ENCODE measurements around the gene ANXA6.

ANXA6 gene

DNA sequence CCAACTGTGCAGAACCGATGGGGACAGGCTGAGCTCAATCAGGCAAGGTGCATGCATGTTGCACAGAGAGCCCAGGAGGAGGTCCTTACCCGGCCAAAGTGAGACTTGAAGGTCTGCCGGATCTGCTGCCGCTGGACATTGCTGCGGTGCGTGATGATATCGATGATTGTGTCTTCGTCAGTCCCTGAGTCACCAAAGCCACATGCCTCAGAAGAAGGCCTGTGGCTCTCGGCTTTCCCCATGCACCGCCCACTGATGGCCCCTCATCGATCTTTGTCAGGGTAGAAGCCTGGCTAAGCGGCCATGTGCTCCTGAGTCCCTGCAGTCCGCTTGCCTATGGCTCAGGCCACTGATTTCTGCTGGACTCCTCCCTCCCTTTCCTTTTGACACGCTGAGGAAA is 34.8 kb downstream of the ANXA6 start:
- ATAC-seq (replicated peaks) (no peak), DNase-seq (no peak)
- peaks cover 52 to 77% of the 10 kb centered on the region in 2 donors for H3K4me1 Mint-ChIP-seq
- no peaks in the 10 kb centered on the region for H3K9me3 Mint-ChIP-seq
- peak overlapping the region; percentile 30 to 66 for H3K4me3 Mint-ChIP-seq
- no peaks in the 10 kb centered on the region for H3K27me3 Mint-ChIP-seq
- peak overlapping the region; percentile 96 for H3K27ac Mint-ChIP-seq
- peaks cover 74 to 84% of the 10 kb centered on the region in 2 donors for H3K36me3 Mint-ChIP-seq

DNA sequence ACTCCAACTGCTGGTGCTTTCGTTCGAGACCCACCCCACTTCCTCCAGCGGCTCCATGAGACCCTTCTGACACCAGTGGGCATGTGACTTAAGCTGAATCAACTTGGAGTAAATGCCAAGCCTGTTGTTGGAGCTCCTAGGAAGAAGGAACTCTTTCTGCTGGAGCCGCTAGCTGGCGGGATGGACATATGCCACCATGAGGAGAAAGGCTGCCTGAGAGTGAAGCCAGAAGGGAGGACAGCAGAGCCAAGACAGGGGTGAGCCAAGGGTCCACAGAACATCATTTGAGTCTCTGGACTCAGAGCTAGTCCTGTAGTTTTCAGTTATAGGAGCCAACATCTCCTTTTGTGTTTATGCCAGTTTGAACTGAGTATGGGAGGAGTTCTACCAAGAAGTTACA is 35.9 kb downstream of the ANXA6 start:
- H3K27ac Mint-ChIP-seq: peak overlapping the region; percentile 92
- H3K9me3 Mint-ChIP-seq: no peaks in the 10 kb centered on the region
- ATAC-seq (replicated peaks): no peak
- H3K4me3 Mint-ChIP-seq: no peak overlapping the region
- DNase-seq: no peak
- H3K36me3 Mint-ChIP-seq: peaks cover 74 to 85% of the 10 kb centered on the region in 2 donors
- no peaks in the 10 kb centered on the region for H3K27me3 Mint-ChIP-seq
- H3K4me1 Mint-ChIP-seq: peaks cover 51 to 77% of the 10 kb centered on the region in 2 donors

DNA sequence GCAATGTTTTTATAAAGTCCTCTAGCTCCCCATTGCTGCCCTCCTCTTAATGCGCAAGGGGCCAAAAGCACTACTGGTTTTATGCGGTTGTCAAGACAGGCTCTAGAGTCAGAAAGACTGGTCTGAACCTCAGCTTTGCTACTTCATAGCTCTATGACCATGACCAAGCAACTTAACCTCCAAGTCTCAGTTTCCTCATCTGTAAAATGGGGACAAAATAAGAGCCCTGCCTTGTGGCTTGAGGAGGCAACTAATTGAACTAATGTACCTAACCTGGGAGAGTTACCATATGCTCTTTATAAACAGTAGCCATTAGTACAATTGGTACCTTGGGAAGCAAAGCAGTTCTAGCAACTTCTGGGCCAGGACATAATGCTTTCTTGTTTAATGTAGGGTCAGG is 36.5 kb downstream of the ANXA6 start:
- H3K27me3 Mint-ChIP-seq: no peaks in the 10 kb centered on the region
- H3K27ac Mint-ChIP-seq: peak overlapping the region; percentile 83
- DNase-seq (no peak), ATAC-seq (replicated peaks) (no peak)
- no peaks in the 10 kb centered on the region for H3K9me3 Mint-ChIP-seq
- H3K36me3 Mint-ChIP-seq: peaks cover 74 to 84% of the 10 kb centered on the region in 2 donors
- H3K4me1 Mint-ChIP-seq: peaks cover 48 to 77% of the 10 kb centered on the region in 2 donors
- H3K4me3 Mint-ChIP-seq: no peak overlapping the region

DNA sequence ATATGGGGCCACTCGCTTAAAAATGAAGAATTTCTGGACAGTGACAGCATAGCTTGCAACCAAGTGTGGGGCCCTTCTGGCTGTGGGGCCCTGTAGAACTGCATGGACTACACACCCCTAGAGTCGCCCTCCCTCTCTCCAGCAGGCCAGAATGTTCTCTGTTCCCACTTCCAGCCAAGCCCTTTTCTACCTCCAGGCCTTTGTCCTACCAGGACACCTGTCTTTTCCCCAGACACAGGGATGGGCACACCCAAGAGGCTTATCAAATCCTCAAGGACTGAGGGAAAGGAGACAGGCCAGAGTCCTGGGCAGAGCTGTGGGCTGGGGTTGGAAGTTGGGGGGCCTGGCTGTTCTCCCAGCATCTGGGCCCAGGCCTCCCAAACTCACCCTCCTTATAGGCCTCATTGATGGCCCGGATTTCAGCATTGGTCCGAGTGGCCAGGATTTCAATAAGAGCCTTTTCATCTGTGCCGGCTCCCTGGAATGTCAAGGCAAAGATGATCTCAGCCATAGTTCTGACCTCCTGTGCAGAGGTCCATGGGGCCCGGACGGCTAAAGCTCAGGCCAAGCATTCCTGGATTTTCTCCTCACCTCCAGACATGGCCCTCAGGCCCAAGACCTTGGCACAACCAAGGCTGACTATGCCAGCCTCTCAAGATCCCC is 38.5 kb downstream of the ANXA6 start:
- Mint-ChIP-seq H3K27ac (peak overlapping the region; percentile 94), H3K4me1 (peaks cover 39 to 66% of the 10 kb centered on the region in 2 donors), H3K36me3 (peaks cover 68 to 78% of the 10 kb centered on the region in 2 donors), H3K27me3 (no peaks in the 10 kb centered on the region), H3K4me3 (no peak overlapping the region), H3K9me3 (no peaks in the 10 kb centered on the region)
- DNase-seq (no peak), ATAC-seq (replicated peaks) (no peak)

DNA sequence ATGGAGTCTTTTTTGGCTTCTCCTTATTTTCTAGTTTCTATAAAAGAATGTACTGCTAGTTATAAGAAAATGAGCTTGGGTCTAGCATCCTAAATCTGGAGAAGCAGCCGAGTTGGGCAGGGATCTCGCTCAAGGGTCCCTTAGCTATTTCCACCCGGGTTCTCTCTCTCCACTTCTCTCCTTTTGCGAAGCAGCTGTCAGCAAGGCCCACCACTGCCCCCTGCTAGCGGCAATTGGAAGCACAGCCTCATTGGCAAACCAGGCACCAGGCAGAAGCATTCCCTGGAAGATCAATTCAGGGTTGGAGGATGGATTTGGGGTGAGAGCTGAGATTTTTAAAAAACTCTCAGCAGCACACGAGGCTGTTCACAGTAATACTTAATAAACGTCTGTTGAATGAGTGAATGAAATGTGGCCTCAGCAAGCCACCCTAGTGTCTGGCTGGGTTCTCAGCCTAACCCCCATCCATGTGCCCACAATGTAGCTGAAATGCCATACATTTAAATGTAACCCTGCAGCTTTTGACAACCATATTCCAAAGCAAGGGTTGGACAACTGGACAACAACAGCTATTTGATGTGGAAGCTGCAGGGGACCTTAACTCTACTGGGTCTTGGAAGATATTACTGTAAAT is 42.2 kb downstream of the ANXA6 start:
- no peaks in the 10 kb centered on the region for H3K27me3 Mint-ChIP-seq
- peaks cover 56 to 67% of the 10 kb centered on the region in 2 donors for H3K36me3 Mint-ChIP-seq
- no peak overlapping the region for H3K27ac Mint-ChIP-seq
- DNase-seq (peak; percentile 47), ATAC-seq (replicated peaks) (peak; percentile 47 to 69)
- H3K9me3 Mint-ChIP-seq: no peaks in the 10 kb centered on the region
- H3K4me1 Mint-ChIP-seq: peaks cover 32 to 52% of the 10 kb centered on the region in 2 donors
- H3K4me3 Mint-ChIP-seq: no peak overlapping the region

DNA sequence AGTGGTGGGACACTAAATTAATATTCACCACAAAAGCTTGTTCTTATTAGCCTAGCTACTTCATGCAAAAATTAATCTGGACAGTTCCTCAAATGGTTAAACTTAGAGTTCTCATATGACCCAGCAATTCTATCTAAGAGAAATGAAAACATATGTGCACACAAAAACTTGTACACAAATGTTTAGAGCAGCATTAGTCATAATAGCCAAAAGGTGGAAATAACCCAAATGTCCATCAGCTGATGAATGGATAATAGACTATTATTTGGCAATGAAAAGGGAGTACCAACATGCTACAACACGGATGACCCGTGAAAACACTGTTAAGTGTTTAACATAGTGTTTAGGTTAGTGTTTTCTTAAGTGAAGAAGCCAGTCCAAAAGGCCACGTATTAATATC is 43.9 kb downstream of the ANXA6 start:
- peak overlapping the region; percentile 22 for H3K27ac Mint-ChIP-seq
- no peaks in the 10 kb centered on the region for H3K9me3 Mint-ChIP-seq
- H3K4me1 Mint-ChIP-seq: peaks cover 43 to 64% of the 10 kb centered on the region in 2 donors
- H3K27me3 Mint-ChIP-seq: no peaks in the 10 kb centered on the region
- peaks cover 60 to 69% of the 10 kb centered on the region in 2 donors for H3K36me3 Mint-ChIP-seq
- no peak overlapping the region for H3K4me3 Mint-ChIP-seq
- DNase-seq: no peak
- ATAC-seq (replicated peaks): no peak

DNA sequence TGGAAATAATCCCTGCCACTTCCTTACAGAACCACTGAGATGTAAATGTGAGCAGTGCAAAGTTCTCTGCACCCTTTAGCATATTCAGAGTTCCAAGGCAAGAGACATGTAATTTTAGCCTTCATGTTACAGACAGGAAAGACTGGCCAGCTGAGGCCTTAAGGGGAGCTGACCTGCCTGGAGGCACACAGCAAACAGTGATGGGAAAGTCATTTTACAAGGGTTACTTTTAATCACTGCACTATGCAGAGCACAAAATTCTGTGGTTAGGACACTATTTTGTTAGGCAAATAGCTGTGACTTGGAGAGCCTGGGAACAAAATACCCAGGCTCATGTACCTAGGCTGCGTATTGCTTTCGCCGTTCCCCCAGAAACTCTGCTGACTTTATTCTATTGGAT is 46.6 kb downstream of the ANXA6 start:
- Mint-ChIP-seq H3K27me3 (no peaks in the 10 kb centered on the region), H3K4me3 (peak overlapping the region in 1 of 2 donors; percentile 73), H3K36me3 (peaks cover 62 to 70% of the 10 kb centered on the region in 2 donors), H3K4me1 (peaks cover 47 to 66% of the 10 kb centered on the region in 2 donors), H3K27ac (peak overlapping the region; percentile 94), H3K9me3 (no peaks in the 10 kb centered on the region)
- ATAC-seq (replicated peaks) (no peak), DNase-seq (no peak)

DNA sequence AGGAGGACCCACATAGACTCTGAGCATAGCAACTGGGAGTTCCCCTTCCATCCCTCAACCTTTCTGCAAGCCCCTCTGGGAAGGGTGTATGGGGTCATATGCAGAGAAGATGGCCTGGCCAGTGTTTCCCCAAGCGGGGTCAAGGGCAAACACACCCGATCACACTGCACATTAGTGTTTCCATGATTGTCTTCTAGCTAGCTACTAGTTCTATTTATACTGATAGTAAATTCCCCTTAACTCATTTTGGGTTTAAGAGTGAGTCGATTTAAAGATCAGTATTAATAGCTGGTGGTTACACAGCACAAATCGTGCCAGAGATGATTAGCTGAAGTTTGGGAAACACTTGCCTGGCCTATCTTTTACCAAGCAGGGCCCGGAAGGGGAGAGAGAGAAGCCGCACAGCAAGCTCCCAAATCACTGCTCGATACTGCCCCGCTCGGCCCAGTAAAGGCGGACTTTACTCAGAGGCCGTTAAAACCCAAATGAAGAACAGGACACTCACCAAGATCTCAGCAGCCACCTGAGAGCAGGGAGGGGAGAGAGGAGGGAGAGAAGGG is 47.4 kb downstream of the ANXA6 start:
- H3K36me3 Mint-ChIP-seq: peaks cover 66 to 72% of the 10 kb centered on the region in 2 donors
- peak overlapping the region; percentile 68 to 73 for H3K4me3 Mint-ChIP-seq

DNA sequence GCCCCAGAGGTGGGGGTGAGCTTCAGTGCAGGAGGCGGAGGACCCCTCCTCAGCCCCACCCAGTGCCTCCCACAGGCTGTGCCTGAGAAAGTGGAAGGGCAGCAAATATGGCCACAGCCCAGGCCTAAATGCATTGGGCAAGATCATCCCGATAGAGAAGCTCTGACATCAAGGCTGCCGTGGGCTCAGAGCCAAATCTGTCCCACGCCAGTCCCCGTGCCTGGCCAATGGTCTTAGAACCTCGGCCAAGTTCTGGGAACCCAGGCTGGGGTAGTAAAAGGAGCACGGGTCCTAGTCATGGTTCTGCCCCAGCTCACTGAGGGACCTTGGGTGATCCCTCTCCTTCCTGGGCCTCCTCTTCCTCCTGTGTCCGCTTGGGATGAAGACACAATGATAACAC is 49.0 kb downstream of the ANXA6 start:
- Mint-ChIP-seq H3K4me3 (peak overlapping the region in 1 of 2 donors; percentile 32), H3K36me3 (peaks cover 70 to 79% of the 10 kb centered on the region in 2 donors), H3K27me3 (no peaks in the 10 kb centered on the region), H3K9me3 (no peaks in the 10 kb centered on the region), H3K27ac (peak overlapping the region; percentile 94), H3K4me1 (peaks cover 46 to 63% of the 10 kb centered on the region in 2 donors)
- ATAC-seq (replicated peaks) (no peak), DNase-seq (no peak)

More for the DNA sequence above, 47.4 kb downstream of the ANXA6 start:
- DNase-seq (peak; percentile 63), ATAC-seq (replicated peaks) (peak; percentile 86 to 88)
- Mint-ChIP-seq H3K27me3 (no peaks in the 10 kb centered on the region), H3K9me3 (no peaks in the 10 kb centered on the region), H3K4me1 (peaks cover 45 to 65% of the 10 kb centered on the region in 2 donors), H3K27ac (peak overlapping the region; percentile 94)

DNA sequence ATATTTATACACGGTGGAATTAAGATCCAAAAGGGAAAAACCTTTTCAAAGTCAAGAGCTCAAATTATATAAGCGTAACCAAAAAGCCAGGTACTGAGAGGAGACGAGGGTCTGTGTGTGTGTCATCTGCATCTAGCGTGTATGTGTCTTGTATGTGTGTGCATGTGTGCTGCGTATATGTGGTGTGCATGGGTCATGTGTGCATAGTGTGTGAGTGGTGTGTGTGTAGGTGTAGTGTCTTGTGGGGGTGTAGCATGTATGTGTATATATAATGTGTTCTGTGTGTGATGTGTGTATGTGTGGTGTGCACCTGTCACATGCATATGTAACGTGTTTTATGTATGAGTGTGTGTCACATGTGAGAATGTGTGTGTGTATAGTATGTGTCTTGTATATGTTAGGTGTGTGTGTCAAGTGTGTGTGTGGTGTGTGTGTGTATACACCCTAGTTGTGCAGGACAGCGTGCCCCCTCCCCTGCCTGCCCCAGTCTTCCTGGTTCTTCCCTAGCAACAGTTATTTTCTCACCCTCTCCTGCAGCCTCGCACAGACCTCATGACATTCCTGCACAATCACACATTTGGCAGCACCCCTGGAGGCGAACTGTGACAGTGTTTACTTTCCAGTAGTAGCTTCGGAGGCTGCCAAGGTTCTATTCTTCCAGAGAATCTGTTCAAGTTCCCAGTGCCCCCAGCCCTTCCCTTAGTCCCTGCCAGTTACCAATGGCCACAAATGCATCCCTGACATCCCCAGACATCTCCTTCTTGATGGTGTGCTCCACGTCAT is 49.6 kb downstream of the ANXA6 start:
- H3K36me3 Mint-ChIP-seq: peaks cover 71 to 80% of the 10 kb centered on the region in 2 donors
- ATAC-seq (replicated peaks) (no peak), DNase-seq (no peak)
- H3K9me3 Mint-ChIP-seq: no peaks in the 10 kb centered on the region
- H3K27ac Mint-ChIP-seq: peak overlapping the region; percentile 94
- peaks cover 49 to 63% of the 10 kb centered on the region in 2 donors for H3K4me1 Mint-ChIP-seq
- no peaks in the 10 kb centered on the region for H3K27me3 Mint-ChIP-seq
- peak overlapping the region in 1 of 2 donors; percentile 32 for H3K4me3 Mint-ChIP-seq

DNA sequence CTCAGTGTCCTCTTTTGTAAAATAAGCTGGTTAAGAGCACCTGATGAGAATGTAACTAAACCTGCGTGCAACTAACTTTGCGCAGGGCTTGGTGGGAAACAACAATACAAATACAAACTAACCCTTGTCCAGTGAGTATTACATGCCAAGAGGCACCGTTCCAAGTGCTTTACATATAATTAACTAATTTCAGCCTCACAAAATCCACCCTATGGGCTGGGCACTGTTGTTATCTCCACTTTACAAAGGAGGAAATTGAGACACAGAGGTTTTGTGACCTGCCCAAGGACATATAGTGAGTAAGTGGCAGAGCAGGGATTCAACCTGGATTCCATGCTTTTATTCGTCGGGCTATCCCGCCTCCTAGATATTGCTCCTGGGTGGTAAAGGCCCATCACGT is 50.5 kb downstream of the ANXA6 start:
- Mint-ChIP-seq H3K9me3 (no peaks in the 10 kb centered on the region), H3K27me3 (no peaks in the 10 kb centered on the region), H3K4me3 (no peak overlapping the region), H3K36me3 (peaks cover 72 to 82% of the 10 kb centered on the region in 2 donors), H3K4me1 (peaks cover 45 to 66% of the 10 kb centered on the region in 2 donors), H3K27ac (peak overlapping the region; percentile 26)
- DNase-seq (no peak), ATAC-seq (replicated peaks) (no peak)

DNA sequence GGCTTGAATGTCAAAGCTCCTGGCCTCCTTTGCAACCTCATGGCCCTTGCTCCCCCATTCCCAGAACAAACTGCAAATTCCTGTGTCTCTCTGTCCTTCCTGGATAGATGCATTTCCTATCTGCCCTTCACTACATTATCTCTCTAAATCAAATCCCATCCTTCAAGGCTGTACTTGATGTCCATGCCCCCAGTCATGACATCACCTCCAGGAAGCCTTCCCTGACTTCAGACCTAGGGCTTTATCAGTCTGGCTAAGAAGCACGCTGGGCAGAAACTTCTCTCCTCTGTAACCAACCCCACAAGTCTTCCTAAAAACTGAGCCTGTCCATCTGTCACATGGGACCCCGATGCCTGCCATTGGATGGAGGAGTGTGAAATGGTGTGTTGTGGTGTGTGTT is 51.1 kb downstream of the ANXA6 start:
- peak overlapping the region; percentile 86 for H3K27ac Mint-ChIP-seq

DNA sequence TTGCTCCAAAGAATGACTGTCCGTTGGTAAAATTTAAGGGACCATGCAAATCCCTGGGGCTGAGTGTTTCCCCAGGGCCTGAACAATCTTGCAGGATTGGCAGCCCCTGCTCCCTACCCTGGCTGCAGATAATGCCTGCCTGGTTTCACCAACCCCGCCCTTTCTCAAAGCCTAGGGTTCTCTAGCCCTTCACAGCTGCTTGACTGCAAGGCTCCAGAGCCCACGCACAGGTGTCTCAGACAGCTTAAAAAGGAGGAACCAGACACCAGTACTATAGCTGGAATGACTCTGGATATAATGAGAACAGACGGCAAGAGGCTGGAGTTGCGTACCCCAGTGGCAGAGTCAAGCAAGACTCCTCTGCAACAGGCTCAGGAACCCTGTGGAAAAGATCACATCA is 51.5 kb downstream of the ANXA6 start:
- peaks cover 81 to 87% of the 10 kb centered on the region in 2 donors for H3K36me3 Mint-ChIP-seq
- H3K4me3 Mint-ChIP-seq: no peak overlapping the region
- H3K27ac Mint-ChIP-seq: peak overlapping the region; percentile 86
- DNase-seq: no peak
- H3K27me3 Mint-ChIP-seq: no peaks in the 10 kb centered on the region
- ATAC-seq (replicated peaks): peak; percentile 15 to 35
- H3K4me1 Mint-ChIP-seq: peaks cover 50 to 68% of the 10 kb centered on the region in 2 donors
- no peaks in the 10 kb centered on the region for H3K9me3 Mint-ChIP-seq

More for the DNA sequence above, 51.1 kb downstream of the ANXA6 start:
- Mint-ChIP-seq H3K4me1 (peaks cover 50 to 69% of the 10 kb centered on the region in 2 donors), H3K4me3 (no peak overlapping the region), H3K9me3 (no peaks in the 10 kb centered on the region), H3K36me3 (peaks cover 77 to 88% of the 10 kb centered on the region in 2 donors), H3K27me3 (no peaks in the 10 kb centered on the region)
- ATAC-seq (replicated peaks): no peak
- DNase-seq: no peak

DNA sequence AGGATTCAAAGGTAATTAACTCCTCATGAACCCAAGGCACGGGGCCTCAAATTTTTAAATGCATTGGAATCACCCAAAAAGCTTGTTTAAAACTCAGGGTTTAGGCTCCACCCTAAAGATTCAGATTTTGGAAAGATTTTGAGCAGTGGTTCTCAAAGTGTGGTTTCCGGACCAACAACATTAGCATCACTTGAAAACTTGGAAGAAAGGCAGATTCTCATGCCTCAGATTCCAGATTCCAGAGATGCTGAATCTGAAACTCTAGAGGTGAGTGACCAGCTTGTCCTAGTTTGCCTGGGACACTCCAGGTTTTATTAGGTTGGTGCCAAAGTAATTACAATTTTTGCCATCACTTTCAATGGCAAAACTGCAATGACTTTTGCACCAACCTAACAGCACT is 52.0 kb downstream of the ANXA6 start:
- DNase-seq (no peak), ATAC-seq (replicated peaks) (no peak)
- H3K9me3 Mint-ChIP-seq: no peaks in the 10 kb centered on the region
- H3K36me3 Mint-ChIP-seq: peaks cover 82 to 87% of the 10 kb centered on the region in 2 donors
- H3K4me3 Mint-ChIP-seq: no peak overlapping the region
- H3K4me1 Mint-ChIP-seq: peaks cover 50 to 68% of the 10 kb centered on the region in 2 donors
- no peaks in the 10 kb centered on the region for H3K27me3 Mint-ChIP-seq
- peak overlapping the region; percentile 62 for H3K27ac Mint-ChIP-seq
